Measurements from ENCODE around the gene IFNAR1. TPM values are rescaled to one million over a fixed set of nuclear protein-coding genes. Genes with fewer than 3 reads are reported as not detected.
"Not testable (repeated sequence)": the region's sequence is repeated elsewhere in the genome, so short reads cannot be mapped to it uniquely, and the experiment has no call there.

IFNAR1 gene
- polyA plus RNA-seq, 1 donor from 2014 or later = 93.6 TPM

GRCh38 chr21:33348706-33349105, 23.9 kb downstream of the IFNAR1 start:
- Mint-ChIP-seq H3K4me3 (no peak overlapping the region), H3K9me3 (no peaks in the 10 kb centered on the region), H3K36me3 (peaks cover 5% of the 10 kb centered on the region), H3K27me3 (no peaks in the 10 kb centered on the region), H3K4me1 (peaks cover 3 to 7% (median 5%) of the 10 kb centered on the region in 3 donors), H3K27ac (no peak overlapping the region)

GRCh38 chr21:33350676-33351075, 25.9 kb downstream of the IFNAR1 start:
- Mint-ChIP-seq H3K36me3 (peaks cover 5% of the 10 kb centered on the region), H3K27ac (peak overlapping the region in 2 of 3 donors; percentile 57 to 67), H3K27me3 (no peaks in the 10 kb centered on the region), H3K9me3 (no peaks in the 10 kb centered on the region), H3K4me1 (peaks cover 5 to 10% (median 5%) of the 10 kb centered on the region in 3 donors), H3K4me3 (no peak overlapping the region)

- Mint-ChIP-seq H3K4me1 (peaks cover 7 to 10% (median 8%) of the 10 kb centered on the region in 3 donors), H3K9me3 (no peaks in the 10 kb centered on the region), H3K4me3 (no peak overlapping the region), H3K36me3 (peaks cover 5% of the 10 kb centered on the region), H3K27me3 (no peaks in the 10 kb centered on the region), H3K27ac (no peak overlapping the region)
Observed at GRCh38 chr21:33355355-33355754, 30.6 kb downstream of the IFNAR1 start.

- Mint-ChIP-seq H3K27ac (peak overlapping the region in 1 of 3 donors; percentile 68), H3K36me3 (peaks cover 3% of the 10 kb centered on the region), H3K9me3 (no peaks in the 10 kb centered on the region), H3K27me3 (no peaks in the 10 kb centered on the region), H3K4me1 (peaks cover 9 to 13% (median 12%) of the 10 kb centered on the region in 3 donors), H3K4me3 (no peak overlapping the region)
Observed at GRCh38 chr21:33355996-33356395, 31.2 kb downstream of the IFNAR1 start.

- H3K4me3 Mint-ChIP-seq = no peak overlapping the region
- H3K36me3 Mint-ChIP-seq = peaks cover 3% of the 10 kb centered on the region
- H3K27ac Mint-ChIP-seq = no peak overlapping the region
- H3K27me3 Mint-ChIP-seq = peaks cover 1% of the 10 kb centered on the region
- peaks cover 0 to 3% (median 0%) of the 10 kb centered on the region in 3 donors for H3K9me3 Mint-ChIP-seq
- H3K4me1 Mint-ChIP-seq = peaks cover 13 to 22% (median 21%) of the 10 kb centered on the region in 3 donors
Observed at GRCh38 chr21:33357177-33357576, 32.4 kb downstream of the IFNAR1 start.

- H3K27me3 Mint-ChIP-seq = peaks cover 1% of the 10 kb centered on the region
- no peak overlapping the region for H3K4me3 Mint-ChIP-seq
- peaks cover 0 to 7% (median 0%) of the 10 kb centered on the region in 3 donors for H3K9me3 Mint-ChIP-seq
- peaks cover 24 to 32% (median 32%) of the 10 kb centered on the region in 3 donors for H3K4me1 Mint-ChIP-seq
- H3K27ac Mint-ChIP-seq = peak overlapping the region in 1 of 3 donors; percentile 68
- peaks cover 3% of the 10 kb centered on the region for H3K36me3 Mint-ChIP-seq
Observed at GRCh38 chr21:33359446-33359845, 34.7 kb downstream of the IFNAR1 start.

GRCh38 chr21:33360281-33360680, 35.5 kb downstream of the IFNAR1 start:
- Mint-ChIP-seq H3K27me3 (peaks cover 1% of the 10 kb centered on the region), H3K27ac (peak overlapping the region; percentile 68 to 98 (median 97)), H3K4me1 (peaks cover 25 to 34% (median 30%) of the 10 kb centered on the region in 3 donors), H3K9me3 (peaks cover 0 to 7% (median 0%) of the 10 kb centered on the region in 3 donors), H3K36me3 (peaks cover 3% of the 10 kb centered on the region), H3K4me3 (peak overlapping the region in 2 of 4 donors; percentile 43 to 91)

- Mint-ChIP-seq H3K9me3 (peaks cover 0 to 7% (median 0%) of the 10 kb centered on the region in 3 donors), H3K27ac (peak overlapping the region; percentile 91 to 98 (median 97)), H3K4me3 (peak overlapping the region; percentile 79 to 92 (median 88)), H3K4me1 (peaks cover 25 to 34% (median 29%) of the 10 kb centered on the region in 3 donors), H3K36me3 (peaks cover 3% of the 10 kb centered on the region), H3K27me3 (peaks cover 1% of the 10 kb centered on the region)
Observed at GRCh38 chr21:33360881-33361602, 36.3 kb downstream of the IFNAR1 start.

GRCh38 chr21:33362044-33362555, 37.3 kb downstream of the IFNAR1 start:
- Mint-ChIP-seq H3K4me1 (peaks cover 23 to 26% (median 25%) of the 10 kb centered on the region in 3 donors), H3K4me3 (peak overlapping the region; percentile 79 to 92 (median 88)), H3K36me3 (no peaks in the 10 kb centered on the region), H3K27me3 (peaks cover 1% of the 10 kb centered on the region), H3K9me3 (peaks cover 2 to 10% (median 4%) of the 10 kb centered on the region in 3 donors), H3K27ac (peak overlapping the region; percentile 91 to 98 (median 97))

GRCh38 chr21:33363911-33364609, 39.3 kb downstream of the IFNAR1 start:
- Mint-ChIP-seq H3K4me1 (peaks cover 33 to 37% (median 35%) of the 10 kb centered on the region in 3 donors), H3K27ac (peak overlapping the region; percentile 31 to 92 (median 87)), H3K4me3 (peak overlapping the region in 2 of 4 donors; percentile 55 to 76), H3K9me3 (peaks cover 2 to 16% (median 14%) of the 10 kb centered on the region in 3 donors)
- H3K27me3 Mint-ChIP-seq, H3K36me3 Mint-ChIP-seq: not testable (repeated sequence)

- Mint-ChIP-seq H3K9me3 (peaks cover 2 to 16% (median 14%) of the 10 kb centered on the region in 3 donors), H3K4me3 (no peak overlapping the region), H3K27ac (no peak overlapping the region), H3K36me3 (no peaks in the 10 kb centered on the region), H3K27me3 (peaks cover 1% of the 10 kb centered on the region), H3K4me1 (peaks cover 36 to 37% (median 37%) of the 10 kb centered on the region in 3 donors)
Observed at GRCh38 chr21:33364830-33365229, 40.1 kb downstream of the IFNAR1 start.

- H3K27ac Mint-ChIP-seq = peak overlapping the region in 2 of 3 donors; percentile 59 to 96
- H3K9me3 Mint-ChIP-seq = peaks cover 2 to 14% (median 13%) of the 10 kb centered on the region in 3 donors
- H3K4me3 Mint-ChIP-seq = peak overlapping the region in 3 of 4 donors; percentile 17 to 68 (median 33)
- H3K36me3 Mint-ChIP-seq = no peaks in the 10 kb centered on the region
- peaks cover 3% of the 10 kb centered on the region for H3K27me3 Mint-ChIP-seq
- H3K4me1 Mint-ChIP-seq = peaks cover 30 to 40% (median 38%) of the 10 kb centered on the region in 3 donors
Observed at GRCh38 chr21:33367309-33367973, 42.7 kb downstream of the IFNAR1 start.

- Mint-ChIP-seq H3K36me3 (no peaks in the 10 kb centered on the region), H3K4me3 (peak overlapping the region in 3 of 4 donors; percentile 4 to 68 (median 53))
Observed at GRCh38 chr21:33368124-33368523, 43.4 kb downstream of the IFNAR1 start.

GRCh38 chr21:33368576-33368975, 43.8 kb downstream of the IFNAR1 start:
- Mint-ChIP-seq H3K4me1 (peaks cover 27 to 41% (median 38%) of the 10 kb centered on the region in 3 donors), H3K4me3 (peak overlapping the region in 2 of 4 donors; percentile 53 to 68), H3K9me3 (peaks cover 2 to 14% (median 9%) of the 10 kb centered on the region in 3 donors), H3K36me3 (no peaks in the 10 kb centered on the region), H3K27me3 (peaks cover 3% of the 10 kb centered on the region), H3K27ac (peak overlapping the region; percentile 59 to 96 (median 59))

More at GRCh38 chr21:33368124-33368523, 43.4 kb downstream of the IFNAR1 start:
- H3K27me3 Mint-ChIP-seq = peaks cover 3% of the 10 kb centered on the region
- peaks cover 2 to 14% (median 9%) of the 10 kb centered on the region in 3 donors for H3K9me3 Mint-ChIP-seq
- H3K27ac Mint-ChIP-seq = peak overlapping the region; percentile 59 to 96 (median 59)
- H3K4me1 Mint-ChIP-seq = peaks cover 25 to 37% (median 35%) of the 10 kb centered on the region in 3 donors

Measured in IgD-negative memory B cell (primary cell).